Measurements from ENCODE around the gene PDGFA. TPM values are rescaled to one million over a fixed set of nuclear protein-coding genes. Genes with fewer than 3 reads are reported as not detected.

Gene PDGFA
- total RNA-seq, 1 donor from 2014 or later = 7.6 TPM

DNA sequence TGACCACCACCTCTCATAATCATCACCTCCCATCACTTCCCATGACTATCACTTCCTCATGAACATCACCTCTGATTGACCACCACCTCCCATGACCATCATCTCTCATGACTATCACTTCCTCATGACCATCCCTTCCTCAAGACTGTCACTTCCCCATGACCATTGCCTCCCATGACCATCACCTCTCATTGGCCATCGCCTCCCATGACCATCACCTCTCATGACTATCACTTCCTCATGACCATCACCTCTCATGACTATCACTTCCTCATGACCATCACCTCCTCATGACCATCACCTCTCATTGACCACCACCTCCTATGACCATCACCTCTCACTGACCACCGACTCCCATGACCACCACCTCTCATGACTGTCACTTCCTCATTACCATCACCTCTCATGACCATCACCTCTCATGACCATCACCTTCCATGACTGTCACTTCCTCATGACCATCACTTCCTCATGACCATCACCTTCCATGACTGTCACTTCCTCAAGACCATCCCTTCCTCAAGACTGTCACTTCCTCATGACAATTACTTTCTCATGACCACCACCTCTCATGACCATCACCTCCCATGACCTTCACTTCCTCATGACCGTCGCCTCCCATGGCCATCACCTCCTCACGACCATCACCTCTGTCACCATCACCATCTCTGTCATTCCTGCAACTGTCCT is 51.6 kb downstream of the PDGFA start:
- Mint-ChIP-seq H3K36me3 (ENCODE audit: unreplicated experiment) (peaks cover 11% of the 10 kb centered on the region), H3K9me3 (ENCODE audit: unreplicated experiment) (peaks cover 18% of the 10 kb centered on the region), H3K4me1 (ENCODE audit: low read depth, unreplicated experiment) (peaks cover 2% of the 10 kb centered on the region), H3K27ac (ENCODE audit: unreplicated experiment) (no peak overlapping the region), H3K27me3 (ENCODE audit: unreplicated experiment) (peaks cover 13% of the 10 kb centered on the region), H3K4me3 (ENCODE audit: unreplicated experiment) (no peak overlapping the region)
- DNase-seq = no peak
- TF ChIP-seq, protein P1, sequence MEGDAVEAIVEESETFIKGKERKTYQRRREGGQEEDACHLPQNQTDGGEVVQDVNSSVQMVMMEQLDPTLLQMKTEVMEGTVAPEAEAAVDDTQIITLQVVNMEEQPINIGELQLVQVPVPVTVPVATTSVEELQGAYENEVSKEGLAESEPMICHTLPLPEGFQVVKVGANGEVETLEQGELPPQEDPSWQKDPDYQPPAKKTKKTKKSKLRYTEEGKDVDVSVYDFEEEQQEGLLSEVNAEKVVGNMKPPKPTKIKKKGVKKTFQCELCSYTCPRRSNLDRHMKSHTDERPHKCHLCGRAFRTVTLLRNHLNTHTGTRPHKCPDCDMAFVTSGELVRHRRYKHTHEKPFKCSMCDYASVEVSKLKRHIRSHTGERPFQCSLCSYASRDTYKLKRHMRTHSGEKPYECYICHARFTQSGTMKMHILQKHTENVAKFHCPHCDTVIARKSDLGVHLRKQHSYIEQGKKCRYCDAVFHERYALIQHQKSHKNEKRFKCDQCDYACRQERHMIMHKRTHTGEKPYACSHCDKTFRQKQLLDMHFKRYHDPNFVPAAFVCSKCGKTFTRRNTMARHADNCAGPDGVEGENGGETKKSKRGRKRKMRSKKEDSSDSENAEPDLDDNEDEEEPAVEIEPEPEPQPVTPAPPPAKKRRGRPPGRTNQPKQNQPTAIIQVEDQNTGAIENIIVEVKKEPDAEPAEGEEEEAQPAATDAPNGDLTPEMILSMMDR (IDR thresholded peaks at IDR 0.05; ENCODE audit: partially characterized antibody, unreplicated experiment) = no peak

DNA sequence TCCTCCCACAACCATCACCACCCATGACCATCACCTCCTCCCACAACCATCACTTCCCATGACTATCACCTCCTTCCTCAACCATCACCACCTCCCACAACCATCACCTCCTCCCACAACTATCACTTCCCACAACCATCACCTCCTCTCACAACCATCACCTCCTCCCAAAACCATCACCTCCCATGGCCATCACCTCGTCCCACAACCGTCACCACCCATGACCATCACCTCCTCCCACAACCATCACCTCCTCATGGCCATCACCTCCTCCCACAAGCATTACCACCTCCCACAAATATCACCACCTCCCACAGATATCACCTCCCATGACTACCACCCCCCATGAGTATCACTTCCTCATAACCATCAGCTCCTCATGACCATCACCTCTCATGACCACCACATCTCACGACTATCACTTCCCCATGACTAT is 52.2 kb downstream of the PDGFA start:
- DNase-seq = no peak
- Mint-ChIP-seq H3K36me3 (ENCODE audit: unreplicated experiment) (peaks cover 11% of the 10 kb centered on the region), H3K9me3 (ENCODE audit: unreplicated experiment) (peaks cover 18% of the 10 kb centered on the region), H3K27ac (ENCODE audit: unreplicated experiment) (no peak overlapping the region), H3K4me3 (ENCODE audit: unreplicated experiment) (no peak overlapping the region), H3K27me3 (ENCODE audit: unreplicated experiment) (peaks cover 13% of the 10 kb centered on the region), H3K4me1 (ENCODE audit: low read depth, unreplicated experiment) (peaks cover under 1% of the 10 kb centered on the region)
- TF ChIP-seq, protein P1 (IDR thresholded peaks at IDR 0.05; ENCODE audit: partially characterized antibody, unreplicated experiment) = no peak

DNA sequence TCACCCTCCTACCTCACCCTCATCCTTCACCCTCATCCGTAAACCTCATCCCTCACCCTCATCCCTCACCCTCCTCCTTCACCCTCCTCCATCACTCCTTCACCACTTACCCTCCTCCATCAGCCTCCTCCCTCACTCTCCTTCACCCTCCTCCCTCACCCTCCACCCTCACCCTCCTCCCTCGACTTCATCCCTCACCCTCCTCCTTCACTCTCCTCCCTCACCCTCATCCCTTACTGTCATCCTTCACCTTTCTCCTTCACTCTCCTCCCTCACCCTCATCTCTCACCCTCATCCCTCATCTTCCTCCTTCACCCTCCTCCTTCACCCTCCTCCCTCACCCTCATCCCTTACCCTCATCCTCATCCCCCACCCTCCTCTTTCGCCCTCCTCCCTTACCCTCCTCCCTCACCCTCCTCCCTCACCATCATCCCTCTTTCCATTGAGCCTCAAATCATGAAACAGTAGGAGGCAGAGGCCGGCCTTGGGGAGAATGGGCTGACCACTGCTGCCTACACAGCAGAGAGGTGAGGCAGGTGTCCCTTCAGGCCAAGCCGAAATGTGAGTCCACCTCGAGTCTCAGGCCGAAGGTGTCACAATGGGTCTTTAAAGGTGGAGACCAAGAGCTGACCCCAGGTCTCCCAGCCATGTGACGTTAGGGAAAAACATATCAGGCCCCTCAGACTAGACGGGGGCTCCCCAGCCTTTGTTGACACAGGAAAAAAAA is 53.0 kb downstream of the PDGFA start:
- Mint-ChIP-seq H3K27me3 (ENCODE audit: unreplicated experiment) (peaks cover 13% of the 10 kb centered on the region), H3K4me3 (ENCODE audit: unreplicated experiment) (no peak overlapping the region), H3K27ac (ENCODE audit: unreplicated experiment) (no peak overlapping the region), H3K9me3 (ENCODE audit: unreplicated experiment) (peaks cover 18% of the 10 kb centered on the region), H3K4me1 (ENCODE audit: low read depth, unreplicated experiment) (no peaks in the 10 kb centered on the region), H3K36me3 (ENCODE audit: unreplicated experiment) (peaks cover 11% of the 10 kb centered on the region)
- DNase-seq = no peak
- TF ChIP-seq, protein P1 (IDR thresholded peaks at IDR 0.05; ENCODE audit: partially characterized antibody, unreplicated experiment) = no peak

DNA sequence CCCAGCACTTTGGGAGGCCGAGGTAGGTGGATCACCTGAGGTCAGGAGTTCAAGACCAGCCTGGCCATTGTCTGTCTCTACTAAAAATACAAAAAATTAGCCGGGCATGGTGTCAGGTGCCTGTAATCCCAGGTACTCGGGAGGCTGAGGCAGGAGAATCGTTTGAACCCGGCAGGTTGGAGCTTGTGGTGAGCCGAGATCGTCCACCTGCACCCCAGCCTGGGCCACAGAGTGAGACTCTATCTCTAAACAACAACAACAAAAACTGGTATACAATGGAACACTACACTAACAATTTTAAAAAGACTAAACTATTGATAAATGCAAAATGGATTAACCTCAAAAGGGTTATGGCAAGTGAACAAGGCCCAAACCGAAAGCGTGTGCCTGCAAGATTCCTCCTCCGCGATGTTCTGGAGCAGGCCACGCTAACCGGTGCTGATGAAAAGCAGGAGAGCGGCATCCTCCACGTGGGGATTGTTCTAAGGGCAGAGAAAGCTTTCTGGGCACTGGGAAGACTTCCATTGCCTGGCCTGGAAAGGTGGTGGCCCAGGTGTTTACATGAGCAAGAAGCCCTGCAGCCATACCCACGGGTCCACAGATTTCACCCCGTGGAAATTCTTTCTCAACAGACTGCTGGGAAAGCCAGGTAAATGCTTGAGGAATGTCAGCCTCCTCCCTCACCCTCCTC is 53.8 kb downstream of the PDGFA start:
- Mint-ChIP-seq H3K36me3 (ENCODE audit: unreplicated experiment) (peaks cover 11% of the 10 kb centered on the region), H3K27ac (ENCODE audit: unreplicated experiment) (no peak overlapping the region), H3K9me3 (ENCODE audit: unreplicated experiment) (peaks cover 18% of the 10 kb centered on the region), H3K27me3 (ENCODE audit: unreplicated experiment) (peaks cover 15% of the 10 kb centered on the region), H3K4me1 (ENCODE audit: low read depth, unreplicated experiment) (no peaks in the 10 kb centered on the region), H3K4me3 (ENCODE audit: unreplicated experiment) (no peak overlapping the region)
- DNase-seq = no peak
- TF ChIP-seq, protein P1 (IDR thresholded peaks at IDR 0.05; ENCODE audit: partially characterized antibody, unreplicated experiment) = no peak

Data from glutamatergic neuron (in vitro differentiated cells).